Stomach (tissue), 4 donors: ENCODE measurements around the gene IQCN.

Experiments used
- POLR2A ChIP-seq, 4 donors: fragments of 450-650 bp; IDR thresholded peaks; one replicate each; pipeline ENCODE4 v1.6.1; 2016; ENCODE audit warnings: antibody characterized with exemption in 4 of 4, control low read depth in 2 of 4, mild to moderate bottlenecking in 1 of 4, moderate library complexity in 1 of 4
- TF ChIP-seq, protein P1 (sequence below), 7 experiments: fragments of 450-650 bp in 4 of 7; fragments of 200-600 bp in 3 of 7; sonication (generic) in 3 of 7; IDR thresholded peaks; one replicate each; pipeline ENCODE4 v1.5.1; 2016 to 2019; ENCODE audit warnings: antibody characterized with exemption in 7 of 7, control low read depth in 2 of 7, mild to moderate bottlenecking in 1 of 7

DNA sequence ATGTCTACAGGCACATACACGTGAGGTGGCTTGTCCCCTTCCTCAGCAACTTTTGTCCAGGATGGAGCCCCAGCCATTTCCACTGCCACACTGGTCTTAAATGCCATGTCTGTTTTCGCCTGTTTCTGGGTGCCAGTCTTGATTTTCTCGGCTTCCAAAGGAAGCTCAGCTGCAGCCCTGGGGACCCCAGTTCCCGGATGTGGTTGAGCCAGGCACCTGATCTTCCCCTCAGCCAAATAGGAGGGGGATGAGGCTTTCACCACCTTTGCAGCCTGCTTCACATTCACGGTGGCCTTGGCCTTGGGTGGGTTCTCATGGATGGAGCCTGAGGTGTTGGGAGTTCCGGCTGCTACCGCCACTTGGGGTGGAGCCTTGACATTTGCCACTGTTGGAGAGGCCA lies 8.7 kb downstream of the IQCN start:
- TF ChIP-seq, protein P1, sequence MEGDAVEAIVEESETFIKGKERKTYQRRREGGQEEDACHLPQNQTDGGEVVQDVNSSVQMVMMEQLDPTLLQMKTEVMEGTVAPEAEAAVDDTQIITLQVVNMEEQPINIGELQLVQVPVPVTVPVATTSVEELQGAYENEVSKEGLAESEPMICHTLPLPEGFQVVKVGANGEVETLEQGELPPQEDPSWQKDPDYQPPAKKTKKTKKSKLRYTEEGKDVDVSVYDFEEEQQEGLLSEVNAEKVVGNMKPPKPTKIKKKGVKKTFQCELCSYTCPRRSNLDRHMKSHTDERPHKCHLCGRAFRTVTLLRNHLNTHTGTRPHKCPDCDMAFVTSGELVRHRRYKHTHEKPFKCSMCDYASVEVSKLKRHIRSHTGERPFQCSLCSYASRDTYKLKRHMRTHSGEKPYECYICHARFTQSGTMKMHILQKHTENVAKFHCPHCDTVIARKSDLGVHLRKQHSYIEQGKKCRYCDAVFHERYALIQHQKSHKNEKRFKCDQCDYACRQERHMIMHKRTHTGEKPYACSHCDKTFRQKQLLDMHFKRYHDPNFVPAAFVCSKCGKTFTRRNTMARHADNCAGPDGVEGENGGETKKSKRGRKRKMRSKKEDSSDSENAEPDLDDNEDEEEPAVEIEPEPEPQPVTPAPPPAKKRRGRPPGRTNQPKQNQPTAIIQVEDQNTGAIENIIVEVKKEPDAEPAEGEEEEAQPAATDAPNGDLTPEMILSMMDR (IDR thresholded peaks at IDR 0.05), result no peak
- no peak for TF ChIP-seq POLR2A (IDR thresholded peaks at IDR 0.05)
